ENCODE data around the gene VPS39. TPM values are rescaled to one million over a fixed set of nuclear protein-coding genes. Genes with fewer than 3 reads are reported as not detected.

VPS39 gene
- total and polyA plus RNA-seq, 2 of the 8 experiments (the other 6 are each of a cell fraction or from before 2014, with no cell fraction given): 34.4 to 36.6 TPM

DNA sequence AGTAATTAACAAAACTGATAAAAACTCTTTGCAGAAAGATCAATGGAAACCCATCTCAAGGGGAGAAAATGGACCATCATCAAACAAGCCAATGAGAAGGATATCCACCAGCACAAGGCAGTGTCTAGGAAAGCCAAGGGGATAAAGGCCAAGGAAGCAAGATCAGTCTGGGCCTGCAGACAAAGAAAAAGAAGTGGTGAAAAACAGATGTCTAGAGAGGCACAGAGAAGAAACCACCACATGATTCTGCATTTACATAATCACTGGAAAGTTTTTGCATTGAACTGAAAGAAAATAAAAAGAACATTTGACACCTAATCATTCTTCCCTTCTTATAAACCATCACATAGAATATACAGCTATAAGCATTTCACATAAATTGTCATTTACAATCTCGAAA is 23.0 kb upstream of the VPS39 start (continued):
- TF ChIP-seq, protein P1, sequence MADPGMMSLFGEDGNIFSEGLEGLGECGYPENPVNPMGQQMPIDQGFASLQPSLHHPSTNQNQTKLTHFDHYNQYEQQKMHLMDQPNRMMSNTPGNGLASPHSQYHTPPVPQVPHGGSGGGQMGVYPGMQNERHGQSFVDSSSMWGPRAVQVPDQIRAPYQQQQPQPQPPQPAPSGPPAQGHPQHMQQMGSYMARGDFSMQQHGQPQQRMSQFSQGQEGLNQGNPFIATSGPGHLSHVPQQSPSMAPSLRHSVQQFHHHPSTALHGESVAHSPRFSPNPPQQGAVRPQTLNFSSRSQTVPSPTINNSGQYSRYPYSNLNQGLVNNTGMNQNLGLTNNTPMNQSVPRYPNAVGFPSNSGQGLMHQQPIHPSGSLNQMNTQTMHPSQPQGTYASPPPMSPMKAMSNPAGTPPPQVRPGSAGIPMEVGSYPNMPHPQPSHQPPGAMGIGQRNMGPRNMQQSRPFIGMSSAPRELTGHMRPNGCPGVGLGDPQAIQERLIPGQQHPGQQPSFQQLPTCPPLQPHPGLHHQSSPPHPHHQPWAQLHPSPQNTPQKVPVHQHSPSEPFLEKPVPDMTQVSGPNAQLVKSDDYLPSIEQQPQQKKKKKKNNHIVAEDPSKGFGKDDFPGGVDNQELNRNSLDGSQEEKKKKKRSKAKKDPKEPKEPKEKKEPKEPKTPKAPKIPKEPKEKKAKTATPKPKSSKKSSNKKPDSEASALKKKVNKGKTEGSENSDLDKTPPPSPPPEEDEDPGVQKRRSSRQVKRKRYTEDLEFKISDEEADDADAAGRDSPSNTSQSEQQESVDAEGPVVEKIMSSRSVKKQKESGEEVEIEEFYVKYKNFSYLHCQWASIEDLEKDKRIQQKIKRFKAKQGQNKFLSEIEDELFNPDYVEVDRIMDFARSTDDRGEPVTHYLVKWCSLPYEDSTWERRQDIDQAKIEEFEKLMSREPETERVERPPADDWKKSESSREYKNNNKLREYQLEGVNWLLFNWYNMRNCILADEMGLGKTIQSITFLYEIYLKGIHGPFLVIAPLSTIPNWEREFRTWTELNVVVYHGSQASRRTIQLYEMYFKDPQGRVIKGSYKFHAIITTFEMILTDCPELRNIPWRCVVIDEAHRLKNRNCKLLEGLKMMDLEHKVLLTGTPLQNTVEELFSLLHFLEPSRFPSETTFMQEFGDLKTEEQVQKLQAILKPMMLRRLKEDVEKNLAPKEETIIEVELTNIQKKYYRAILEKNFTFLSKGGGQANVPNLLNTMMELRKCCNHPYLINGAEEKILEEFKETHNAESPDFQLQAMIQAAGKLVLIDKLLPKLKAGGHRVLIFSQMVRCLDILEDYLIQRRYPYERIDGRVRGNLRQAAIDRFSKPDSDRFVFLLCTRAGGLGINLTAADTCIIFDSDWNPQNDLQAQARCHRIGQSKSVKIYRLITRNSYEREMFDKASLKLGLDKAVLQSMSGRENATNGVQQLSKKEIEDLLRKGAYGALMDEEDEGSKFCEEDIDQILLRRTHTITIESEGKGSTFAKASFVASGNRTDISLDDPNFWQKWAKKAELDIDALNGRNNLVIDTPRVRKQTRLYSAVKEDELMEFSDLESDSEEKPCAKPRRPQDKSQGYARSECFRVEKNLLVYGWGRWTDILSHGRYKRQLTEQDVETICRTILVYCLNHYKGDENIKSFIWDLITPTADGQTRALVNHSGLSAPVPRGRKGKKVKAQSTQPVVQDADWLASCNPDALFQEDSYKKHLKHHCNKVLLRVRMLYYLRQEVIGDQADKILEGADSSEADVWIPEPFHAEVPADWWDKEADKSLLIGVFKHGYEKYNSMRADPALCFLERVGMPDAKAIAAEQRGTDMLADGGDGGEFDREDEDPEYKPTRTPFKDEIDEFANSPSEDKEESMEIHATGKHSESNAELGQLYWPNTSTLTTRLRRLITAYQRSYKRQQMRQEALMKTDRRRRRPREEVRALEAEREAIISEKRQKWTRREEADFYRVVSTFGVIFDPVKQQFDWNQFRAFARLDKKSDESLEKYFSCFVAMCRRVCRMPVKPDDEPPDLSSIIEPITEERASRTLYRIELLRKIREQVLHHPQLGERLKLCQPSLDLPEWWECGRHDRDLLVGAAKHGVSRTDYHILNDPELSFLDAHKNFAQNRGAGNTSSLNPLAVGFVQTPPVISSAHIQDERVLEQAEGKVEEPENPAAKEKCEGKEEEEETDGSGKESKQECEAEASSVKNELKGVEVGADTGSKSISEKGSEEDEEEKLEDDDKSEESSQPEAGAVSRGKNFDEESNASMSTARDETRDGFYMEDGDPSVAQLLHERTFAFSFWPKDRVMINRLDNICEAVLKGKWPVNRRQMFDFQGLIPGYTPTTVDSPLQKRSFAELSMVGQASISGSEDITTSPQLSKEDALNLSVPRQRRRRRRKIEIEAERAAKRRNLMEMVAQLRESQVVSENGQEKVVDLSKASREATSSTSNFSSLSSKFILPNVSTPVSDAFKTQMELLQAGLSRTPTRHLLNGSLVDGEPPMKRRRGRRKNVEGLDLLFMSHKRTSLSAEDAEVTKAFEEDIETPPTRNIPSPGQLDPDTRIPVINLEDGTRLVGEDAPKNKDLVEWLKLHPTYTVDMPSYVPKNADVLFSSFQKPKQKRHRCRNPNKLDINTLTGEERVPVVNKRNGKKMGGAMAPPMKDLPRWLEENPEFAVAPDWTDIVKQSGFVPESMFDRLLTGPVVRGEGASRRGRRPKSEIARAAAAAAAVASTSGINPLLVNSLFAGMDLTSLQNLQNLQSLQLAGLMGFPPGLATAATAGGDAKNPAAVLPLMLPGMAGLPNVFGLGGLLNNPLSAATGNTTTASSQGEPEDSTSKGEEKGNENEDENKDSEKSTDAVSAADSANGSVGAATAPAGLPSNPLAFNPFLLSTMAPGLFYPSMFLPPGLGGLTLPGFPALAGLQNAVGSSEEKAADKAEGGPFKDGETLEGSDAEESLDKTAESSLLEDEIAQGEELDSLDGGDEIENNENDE (IDR thresholded peaks at IDR 0.05; ENCODE audit: insufficient replicate concordance, low read length): no peak
- TF ChIP-seq TAF1 (IDR thresholded peaks at IDR 0.05; ENCODE audit: low read depth, low read length): no peak
- TF ChIP-seq EGR1 (IDR thresholded peaks at IDR 0.05; ENCODE audit: borderline replicate concordance, low read depth, low read length): no peak
